Body of pancreas (tissue), 4 donors: ENCODE data around the gene CKAP4. TPM values are rescaled to one million over a fixed set of nuclear protein-coding genes. Genes with fewer than 3 reads are reported as not detected.
"Not testable (repeated sequence)": the region's sequence is repeated elsewhere in the genome, so short reads cannot be mapped to it uniquely, and the experiment has no call there.

Experiments
- ATAC-seq: fragments of 150-250 bp; one replicate; pipeline ENCODE4 v1.9.1; 2016
- DNase-seq, 4 donors: peaks; one replicate each; pipeline ENCODE4 v3.0.0-alpha.2; 2019
- H3K27ac ChIP-seq, 4 donors: fragments of 200-600 bp; sonication (generic); 1 replicate in 3 of 4; 2 replicates in 1 of 4; pipeline versions ENCODE4 v1.5.1 to v1.6.1; 2016 to 2019; ENCODE audit warnings: mild to moderate bottlenecking in 1 of 4, mixed read lengths in 1 of 4, moderate library complexity in 1 of 4
- H3K27me3 ChIP-seq, 2 donors: fragments of 200-600 bp; sonication (generic); one replicate each; pipeline ENCODE4 v1.6.0; 2016; ENCODE audit warnings: mild to moderate bottlenecking in 1 of 2
- H3K36me3 ChIP-seq, 2 donors: fragments of 200-600 bp; sonication (generic); replicated peaks in 1 of 2; 2 replicates each; pipeline ENCODE4 v1.5.1; 2016; ENCODE audit warnings: low read depth in 2 of 2; ENCODE audit not compliant: insufficient read depth in 1 of 2
- H3K4me1 ChIP-seq: fragments of 200-600 bp; sonication (generic); one replicate; pipeline ENCODE4 v1.6.0; 2016
- H3K4me3 ChIP-seq, 2 donors: fragments of 200-600 bp; sonication (generic); 1 replicate in 1 of 2; 2 replicates in 1 of 2; pipeline ENCODE4 v1.5.1; 2016 to 2019
- H3K9me3 ChIP-seq, 3 donors: fragments of 200-600 bp; sonication (generic); 1 replicate in 2 of 3; 2 replicates in 1 of 3; pipeline ENCODE4 v1.5.1; 2016
- POLR2A ChIP-seq, 3 donors: fragments of 450-650 bp; IDR thresholded peaks; one replicate each; pipeline ENCODE4 v1.6.1; 2016; ENCODE audit warnings: antibody characterized with exemption in 3 of 3, mild to moderate bottlenecking in 2 of 3
- WGBS, 2 donors: methylation state at CpG; one replicate each; pipeline ENCODE4 v1.1.5; 2017; 5-methylcytosine and 5-hydroxymethylcytosine counted together
- intact Hi-C: fragments of 100-400 bp; cut with DNase I; formaldehyde crosslinking; loops from one replicate; pipeline ENCODE4 v1.15.1; 2023
- total RNA-seq, 2 donors: library from RNA; depleted of rRNA; stranded (reverse); fragments of >200 nt; gene quantifications; one replicate each; pipeline ENCODE4 v1.1.0, GENCODE V29; 2016
- TF ChIP-seq, protein P1 (sequence below), 7 experiments: fragments of 450-650 bp in 4 of 7; fragments of 200-600 bp in 3 of 7; sonication (generic) in 3 of 7; IDR thresholded peaks; one replicate each; pipeline ENCODE4 v1.5.1; 2016 to 2019; ENCODE audit warnings: antibody characterized with exemption in 7 of 7

CKAP4 gene
- total RNA-seq, 2 donors from 2014 or later, result 30.6 to 36.6 TPM

DNA sequence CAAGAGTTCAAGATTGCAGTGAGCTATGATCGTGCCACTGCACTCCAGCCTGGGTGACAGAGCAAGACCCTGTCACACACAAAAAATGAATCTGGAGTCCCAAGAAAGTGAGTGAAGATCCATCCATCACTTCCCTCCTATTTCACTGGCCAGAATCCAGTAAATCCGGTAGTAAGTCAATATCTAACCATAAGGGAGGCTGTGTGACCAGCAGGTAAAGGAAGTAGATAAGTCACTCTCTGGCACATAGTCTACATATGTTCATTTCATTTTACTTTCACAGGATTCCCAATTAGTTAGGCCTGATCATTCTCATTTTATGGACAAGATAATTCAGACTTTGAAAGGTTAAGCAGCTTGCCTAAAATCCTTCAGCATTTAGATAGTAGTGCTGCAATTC, 42.8 kb upstream of the CKAP4 start:
- TF ChIP-seq POLR2A (IDR thresholded peaks at IDR 0.05), result no peak
- TF ChIP-seq, protein P1, sequence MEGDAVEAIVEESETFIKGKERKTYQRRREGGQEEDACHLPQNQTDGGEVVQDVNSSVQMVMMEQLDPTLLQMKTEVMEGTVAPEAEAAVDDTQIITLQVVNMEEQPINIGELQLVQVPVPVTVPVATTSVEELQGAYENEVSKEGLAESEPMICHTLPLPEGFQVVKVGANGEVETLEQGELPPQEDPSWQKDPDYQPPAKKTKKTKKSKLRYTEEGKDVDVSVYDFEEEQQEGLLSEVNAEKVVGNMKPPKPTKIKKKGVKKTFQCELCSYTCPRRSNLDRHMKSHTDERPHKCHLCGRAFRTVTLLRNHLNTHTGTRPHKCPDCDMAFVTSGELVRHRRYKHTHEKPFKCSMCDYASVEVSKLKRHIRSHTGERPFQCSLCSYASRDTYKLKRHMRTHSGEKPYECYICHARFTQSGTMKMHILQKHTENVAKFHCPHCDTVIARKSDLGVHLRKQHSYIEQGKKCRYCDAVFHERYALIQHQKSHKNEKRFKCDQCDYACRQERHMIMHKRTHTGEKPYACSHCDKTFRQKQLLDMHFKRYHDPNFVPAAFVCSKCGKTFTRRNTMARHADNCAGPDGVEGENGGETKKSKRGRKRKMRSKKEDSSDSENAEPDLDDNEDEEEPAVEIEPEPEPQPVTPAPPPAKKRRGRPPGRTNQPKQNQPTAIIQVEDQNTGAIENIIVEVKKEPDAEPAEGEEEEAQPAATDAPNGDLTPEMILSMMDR (IDR thresholded peaks at IDR 0.05), result no peak
- Histone ChIP-seq H3K27me3 (no peaks in the 10 kb centered on the region), H3K36me3 (no peaks in the 10 kb centered on the region), H3K9me3 (no peaks in the 10 kb centered on the region), H3K4me3 (no peak overlapping the region), H3K27ac (no peak overlapping the region), H3K4me1 (no peaks in the 10 kb centered on the region)
- ATAC-seq, result no peak
- 52 to 54% methylated on average over 2 of the region's 2 CpGs for WGBS, 2 donors
- no peak for DNase-seq
- intact Hi-C loops, result no loop called here

DNA sequence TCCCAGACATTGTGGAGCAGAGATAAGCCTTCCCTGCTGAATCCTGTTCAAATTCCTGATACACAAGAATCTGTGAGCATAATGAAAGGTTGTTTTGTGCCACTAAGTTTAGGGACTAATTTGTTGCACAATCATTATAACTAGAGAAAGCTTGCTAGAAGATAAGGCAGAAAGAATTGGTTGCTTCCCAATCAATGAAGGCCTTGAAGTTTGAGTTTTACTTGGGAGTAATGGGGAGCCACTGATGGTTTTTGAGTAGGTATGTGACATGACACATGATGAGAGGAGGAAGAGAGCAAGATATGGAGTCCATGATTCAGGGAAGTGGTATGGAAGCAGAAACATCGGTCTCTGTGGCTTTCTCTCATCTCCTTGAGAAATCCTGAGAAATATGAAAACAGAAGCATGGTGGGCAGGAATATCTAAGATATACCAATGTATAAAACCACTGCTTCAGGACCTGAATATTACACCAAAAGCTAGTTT, 41.4 kb upstream of the CKAP4 start:
- DNase-seq (no peak), ATAC-seq (no peak)
- Histone ChIP-seq H3K36me3 (no peaks in the 10 kb centered on the region), H3K9me3 (no peaks in the 10 kb centered on the region), H3K27me3 (no peaks in the 10 kb centered on the region), H3K4me3 (no peak overlapping the region), H3K4me1 (no peaks in the 10 kb centered on the region), H3K27ac (no peak overlapping the region)
- WGBS, 2 donors, result 94 to 96% methylated on average over 1 of the region's 1 CpG
- intact Hi-C loops, result no loop called here
- TF ChIP-seq, protein P1 (IDR thresholded peaks at IDR 0.05), result no peak
- no peak for TF ChIP-seq POLR2A (IDR thresholded peaks at IDR 0.05)

DNA sequence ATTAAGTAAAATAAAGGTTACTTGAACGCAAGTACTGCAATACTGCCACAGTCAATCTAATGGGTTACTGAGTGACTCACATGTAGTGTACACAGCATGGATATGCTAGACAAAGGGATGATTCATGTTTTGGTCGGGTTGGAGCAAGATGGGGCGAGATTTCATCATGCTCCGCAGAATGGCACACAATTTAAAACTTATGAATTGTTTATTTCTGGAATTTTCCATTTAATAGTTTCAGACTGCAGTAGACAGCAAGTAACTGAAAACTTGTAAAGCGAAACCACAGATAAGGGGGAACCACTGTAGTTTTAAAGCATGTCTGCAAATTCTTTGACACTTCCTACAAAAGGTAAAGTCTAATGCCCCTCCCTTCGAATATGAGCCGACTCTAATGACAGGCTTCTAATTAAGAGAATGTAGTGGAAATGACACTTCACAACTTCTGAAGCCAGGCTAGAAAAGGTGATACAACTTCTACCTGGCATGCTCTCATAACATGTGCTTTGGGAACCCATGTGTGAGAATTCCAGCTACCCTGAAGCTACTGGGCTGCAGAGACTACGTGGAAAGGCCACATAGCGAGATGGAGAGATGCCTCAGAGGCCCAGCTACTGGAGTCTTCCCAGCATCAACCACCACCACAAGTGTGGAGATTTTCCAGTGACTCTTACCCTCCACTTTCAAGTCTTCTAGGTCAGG, 40.8 kb upstream of the CKAP4 start:
- Histone ChIP-seq H3K27me3 (no peaks in the 10 kb centered on the region), H3K4me3 (no peak overlapping the region), H3K9me3 (no peaks in the 10 kb centered on the region), H3K36me3 (no peaks in the 10 kb centered on the region), H3K4me1 (no peaks in the 10 kb centered on the region), H3K27ac (peak overlapping the region in 1 of 4 donors; percentile 8)
- intact Hi-C loops, result no loop called here
- WGBS, 2 donors, result 52 to 59% methylated on average over 9 of the region's 9 CpGs
- DNase-seq (peak in 1 of 4 donors; percentile 34), ATAC-seq (peak; percentile 56)
- TF ChIP-seq POLR2A (IDR thresholded peaks at IDR 0.05), result no peak
- TF ChIP-seq, protein P1 (IDR thresholded peaks at IDR 0.05), result no peak

DNA sequence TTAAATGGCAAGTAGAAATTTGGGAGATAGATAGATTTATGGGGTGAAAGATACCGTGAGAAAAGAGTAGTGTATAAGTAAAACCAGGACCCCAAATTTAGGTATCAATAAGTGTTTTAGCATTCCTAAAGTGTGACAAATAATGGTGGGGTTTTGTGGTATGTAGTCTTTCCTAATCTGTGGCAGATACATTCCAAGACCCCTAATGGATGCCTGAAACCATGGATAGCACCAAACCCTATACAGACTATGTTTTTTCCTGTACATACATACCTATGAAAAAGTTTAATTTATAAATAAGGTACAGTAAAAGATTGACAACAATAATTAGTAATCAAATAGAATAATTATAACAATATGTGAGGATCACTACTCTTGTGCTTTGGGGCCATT, 40.3 kb upstream of the CKAP4 start:
- Histone ChIP-seq H3K9me3 (no peaks in the 10 kb centered on the region), H3K4me1 (no peaks in the 10 kb centered on the region), H3K27me3 (no peaks in the 10 kb centered on the region), H3K27ac (peak overlapping the region in 1 of 4 donors; percentile 8), H3K4me3 (no peak overlapping the region), H3K36me3 (no peaks in the 10 kb centered on the region)
- ATAC-seq (no peak), DNase-seq (no peak)
- WGBS, 2 donors, result 84 to 100% methylated on average over 1 of the region's 1 CpG
- intact Hi-C loops, result no loop called here
- no peak for TF ChIP-seq POLR2A (IDR thresholded peaks at IDR 0.05)
- TF ChIP-seq, protein P1 (IDR thresholded peaks at IDR 0.05), result no peak

DNA sequence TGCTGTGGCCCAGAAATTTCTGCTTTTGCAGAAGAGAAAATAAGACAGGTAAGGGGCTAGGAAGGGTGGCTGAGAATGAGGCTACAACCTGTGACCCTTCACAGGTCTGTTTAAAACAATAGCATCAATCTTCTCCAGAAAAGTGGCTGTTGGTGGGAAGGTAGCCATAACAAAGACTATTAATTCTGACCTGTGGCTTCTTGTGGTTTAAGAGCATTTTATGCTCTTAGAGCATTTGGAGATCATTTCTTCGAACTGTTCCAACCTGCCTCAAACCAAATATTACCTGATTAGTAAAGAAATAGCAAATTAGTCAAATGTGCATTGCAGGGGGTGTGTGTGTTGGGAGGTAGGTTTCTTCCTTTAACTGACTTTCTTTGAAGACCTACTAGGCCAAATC, 39.5 kb upstream of the CKAP4 start:
- Histone ChIP-seq H3K27ac (no peak overlapping the region), H3K9me3 (no peaks in the 10 kb centered on the region), H3K27me3 (no peaks in the 10 kb centered on the region), H3K36me3 (no peaks in the 10 kb centered on the region), H3K4me3 (no peak overlapping the region), H3K4me1 (peaks cover 2% of the 10 kb centered on the region)
- 69 to 74% methylated on average over 1 of the region's 1 CpG for WGBS, 2 donors
- no peak for TF ChIP-seq POLR2A (IDR thresholded peaks at IDR 0.05)
- TF ChIP-seq, protein P1 (IDR thresholded peaks at IDR 0.05), result no peak
- DNase-seq (no peak), ATAC-seq (no peak)
- intact Hi-C loops, result no loop called here

DNA sequence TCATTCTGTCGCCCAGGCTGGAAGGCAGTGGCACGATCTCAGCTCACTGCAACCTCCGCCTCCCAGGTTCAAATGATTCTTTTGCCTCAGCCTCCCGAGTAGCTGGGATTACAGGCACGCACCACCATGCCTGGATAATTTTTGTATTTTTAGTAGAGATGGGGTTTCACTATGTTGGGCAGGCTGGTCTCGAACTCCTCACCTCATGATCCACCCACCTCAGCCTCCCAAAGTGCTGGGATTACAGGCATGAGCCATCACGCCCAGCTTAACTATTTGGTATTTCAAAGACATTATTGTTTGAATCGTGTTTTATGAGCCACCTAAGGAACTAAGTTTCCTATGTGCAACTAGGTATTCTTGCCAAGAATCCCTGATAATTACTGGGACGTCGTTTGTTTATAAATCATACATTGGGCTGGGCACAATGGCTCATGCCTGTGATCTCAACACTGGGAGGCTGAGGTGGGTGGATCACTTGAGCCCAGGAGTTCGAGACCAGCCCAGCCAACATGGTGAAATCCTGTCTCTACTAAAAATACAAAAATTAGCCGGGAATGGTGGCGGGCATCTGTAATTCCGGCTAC, 38.8 kb upstream of the CKAP4 start:
- H3K27ac ChIP-seq, intact Hi-C loops, H3K9me3 ChIP-seq, ATAC-seq, H3K4me3 ChIP-seq, H3K4me1 ChIP-seq, H3K27me3 ChIP-seq, H3K36me3 ChIP-seq, DNase-seq: not testable (repeated sequence)
- 72 to 74% methylated on average over 14 of the region's 14 CpGs for WGBS, 2 donors
